ENCODE data around the gene RBSN.

The RBSN gene

GRCh38 chr3:15066467-15066866 is 32.5 kb downstream of the RBSN start:
- H4K12ac ChIP-seq (ENCODE audit: low read depth, low read length): no peak overlapping the region
- no peak overlapping the region for H3K23ac ChIP-seq (ENCODE audit: low read length)
- H4K8ac ChIP-seq (ENCODE audit: low read depth, low read length): no peak overlapping the region
- H3K9me3 ChIP-seq (ENCODE audit: insufficient read depth, low read depth, low read length): peaks cover 3% of the 10 kb centered on the region
- H3K27ac ChIP-seq (ENCODE audit: low read depth, low read length): no peak overlapping the region
- H2BK5ac ChIP-seq (ENCODE audit: low read depth, low read length, poor library complexity): no peak overlapping the region
- no peak overlapping the region for H3K4me3 ChIP-seq (ENCODE audit: low read depth, low read length)
- no peak overlapping the region for H2BK12ac ChIP-seq (ENCODE audit: low read length)
- H3K27me3 ChIP-seq (ENCODE audit: insufficient read depth, low read length): no peaks in the 10 kb centered on the region
- H3K4me2 ChIP-seq (ENCODE audit: low read length): no peak overlapping the region
- H3K79me1 ChIP-seq (ENCODE audit: low read length): peaks cover 5% of the 10 kb centered on the region
- H3K9ac ChIP-seq (ENCODE audit: low read length): no peak overlapping the region
- no peak overlapping the region for H3K18ac ChIP-seq (ENCODE audit: low read length)
- no peak overlapping the region for H2AK5ac ChIP-seq (ENCODE audit: low read length)
- H3K36me3 ChIP-seq (ENCODE audit: control insufficient read depth in 1 of 2, insufficient read depth in 2 of 2, low read length in 2 of 2): peaks cover 0 to 4% of the 10 kb centered on the region in 2 experiments
- no peak overlapping the region for H4K91ac ChIP-seq (ENCODE audit: low read depth, low read length)
- H2BK120ac ChIP-seq (ENCODE audit: insufficient read depth, low read length, poor library complexity): no peak overlapping the region
- DNase-seq: no peak
- H3K4me1 ChIP-seq (ENCODE audit: control insufficient read depth in 1 of 2, insufficient read depth in 2 of 2, low read length in 2 of 2): peaks cover 7 to 10% of the 10 kb centered on the region in 2 experiments
- H3K4ac ChIP-seq (ENCODE audit: low read depth, low read length): no peak overlapping the region
- H3K14ac ChIP-seq (ENCODE audit: low read length): no peak overlapping the region
- H3K79me2 ChIP-seq (ENCODE audit: control insufficient read depth, insufficient read depth, low read length, poor library complexity): peaks cover 10% of the 10 kb centered on the region
- WGBS (ENCODE audit: extremely low coverage, insufficient coverage, insufficient read length): no CpG with 5 or more reads among the region's 3 CpGs
- no peak overlapping the region for H2AFZ ChIP-seq (ENCODE audit: insufficient read depth, low read length, poor library complexity)

GRCh38 chr3:15065550-15066007 is 33.4 kb downstream of the RBSN start:
- Histone ChIP-seq H4K12ac (ENCODE audit: low read depth, low read length) (no peak overlapping the region), H3K14ac (ENCODE audit: low read length) (no peak overlapping the region), H4K91ac (ENCODE audit: low read depth, low read length) (no peak overlapping the region), H3K4me3 (ENCODE audit: low read depth, low read length) (no peak overlapping the region), H3K18ac (ENCODE audit: low read length) (no peak overlapping the region), H2BK12ac (ENCODE audit: low read length) (no peak overlapping the region), H3K4ac (ENCODE audit: low read depth, low read length) (no peak overlapping the region), H3K27ac (ENCODE audit: low read depth, low read length) (no peak overlapping the region), H3K23ac (ENCODE audit: low read length) (no peak overlapping the region), H2AK5ac (ENCODE audit: low read length) (no peak overlapping the region), H3K4me1 (ENCODE audit: control insufficient read depth in 1 of 2, insufficient read depth in 2 of 2, low read length in 2 of 2) (peaks cover 7 to 10% of the 10 kb centered on the region in 2 experiments), H3K36me3 (ENCODE audit: control insufficient read depth in 1 of 2, insufficient read depth in 2 of 2, low read length in 2 of 2) (peaks cover 0 to 4% of the 10 kb centered on the region in 2 experiments), H4K8ac (ENCODE audit: low read depth, low read length) (peak overlapping the region; percentile 78), H2BK120ac (ENCODE audit: insufficient read depth, low read length, poor library complexity) (no peak overlapping the region), H3K79me1 (ENCODE audit: low read length) (peaks cover 5% of the 10 kb centered on the region), H3K27me3 (ENCODE audit: insufficient read depth, low read length) (no peaks in the 10 kb centered on the region), H3K79me2 (ENCODE audit: control insufficient read depth, insufficient read depth, low read length, poor library complexity) (peaks cover 10% of the 10 kb centered on the region), H2BK5ac (ENCODE audit: low read depth, low read length, poor library complexity) (no peak overlapping the region), H3K9ac (ENCODE audit: low read length) (no peak overlapping the region), H3K9me3 (ENCODE audit: insufficient read depth, low read depth, low read length) (peaks cover 3% of the 10 kb centered on the region), H3K4me2 (ENCODE audit: low read length) (peak overlapping the region; percentile 90), H2AFZ (ENCODE audit: insufficient read depth, low read length, poor library complexity) (peak overlapping the region; percentile 85)
- no CpG with 5 or more reads among the region's 16 CpGs for WGBS (ENCODE audit: extremely low coverage, insufficient coverage, insufficient read length)
- no peak for DNase-seq

GRCh38 chr3:15064835-15065549 is 34.0 kb downstream of the RBSN start, which contains the start of gene MRPS25:
TSS of gene MRPS25 (minus strand) at chr3:15065315. CDS start at chr3:15065194, 121 bp downstream.
- Histone ChIP-seq H2BK5ac (ENCODE audit: low read depth, low read length, poor library complexity) (peak within 1 kb of the TSS; percentile 5), H2AFZ (ENCODE audit: insufficient read depth, low read length, poor library complexity) (peak within 1 kb of the TSS; percentile 85), H2AK5ac (ENCODE audit: low read length) (peak within 1 kb of the TSS; percentile 1), H3K4ac (ENCODE audit: low read depth, low read length) (peak within 1 kb of the TSS; percentile 25), H3K79me1 (ENCODE audit: low read length) (peaks cover 5% of the 10 kb centered on the region), H2BK120ac (ENCODE audit: insufficient read depth, low read length, poor library complexity) (peak within 1 kb of the TSS; percentile 9), H3K4me2 (ENCODE audit: low read length) (peak within 1 kb of the TSS; percentile 90), H3K27me3 (ENCODE audit: insufficient read depth, low read length) (no peaks in the 10 kb centered on the region), H3K4me1 (ENCODE audit: control insufficient read depth in 1 of 2, insufficient read depth in 2 of 2, low read length in 2 of 2) (peaks cover 7 to 10% of the 10 kb centered on the region in 2 experiments), H4K91ac (ENCODE audit: low read depth, low read length) (peak within 1 kb of the TSS; percentile 57), H3K9me3 (ENCODE audit: insufficient read depth, low read depth, low read length) (peaks cover 3% of the 10 kb centered on the region), H4K8ac (ENCODE audit: low read depth, low read length) (peak within 1 kb of the TSS; percentile 78), H2BK12ac (ENCODE audit: low read length) (no peak within 1 kb of the TSS), H3K36me3 (ENCODE audit: control insufficient read depth in 1 of 2, insufficient read depth in 2 of 2, low read length in 2 of 2) (peaks cover 0 to 2% of the 10 kb centered on the region in 2 experiments), H3K79me2 (ENCODE audit: control insufficient read depth, insufficient read depth, low read length, poor library complexity) (peaks cover 10% of the 10 kb centered on the region), H3K14ac (ENCODE audit: low read length) (peak within 1 kb of the TSS; percentile 67), H3K18ac (ENCODE audit: low read length) (peak within 1 kb of the TSS; percentile 24), H3K23ac (ENCODE audit: low read length) (no peak within 1 kb of the TSS), H4K12ac (ENCODE audit: low read depth, low read length) (peak within 1 kb of the TSS; percentile 43), H3K27ac (ENCODE audit: low read depth, low read length) (no peak within 1 kb of the TSS), H3K9ac (ENCODE audit: low read length) (peak within 1 kb of the TSS; percentile 80), H3K4me3 (ENCODE audit: low read depth, low read length) (peak within 1 kb of the TSS; percentile 88)
- DNase-seq: peak; percentile 97
- no CpG with 5 or more reads among the region's 69 CpGs for WGBS (ENCODE audit: extremely low coverage, insufficient coverage, insufficient read length)

- no peak overlapping the region for H3K27ac ChIP-seq (ENCODE audit: low read depth, low read length)
These were observed 34.6 kb downstream of the RBSN start for GRCh38 chr3:15064299-15064834.

More at GRCh38 chr3:15064299-15064834, 34.6 kb downstream of the RBSN start:
- peak overlapping the region; percentile 57 for H4K91ac ChIP-seq (ENCODE audit: low read depth, low read length)
- no peak overlapping the region for H2BK12ac ChIP-seq (ENCODE audit: low read length)
- H3K23ac ChIP-seq (ENCODE audit: low read length): no peak overlapping the region
- H3K79me1 ChIP-seq (ENCODE audit: low read length): peaks cover 5% of the 10 kb centered on the region
- H3K4me2 ChIP-seq (ENCODE audit: low read length): peak overlapping the region; percentile 90
- H2AFZ ChIP-seq (ENCODE audit: insufficient read depth, low read length, poor library complexity): peak overlapping the region; percentile 41
- peak overlapping the region; percentile 43 for H4K12ac ChIP-seq (ENCODE audit: low read depth, low read length)
- H2BK120ac ChIP-seq (ENCODE audit: insufficient read depth, low read length, poor library complexity): peak overlapping the region; percentile 9
- H2BK5ac ChIP-seq (ENCODE audit: low read depth, low read length, poor library complexity): peak overlapping the region; percentile 5
- peak overlapping the region; percentile 11 for H3K18ac ChIP-seq (ENCODE audit: low read length)
- peak overlapping the region; percentile 80 for H3K9ac ChIP-seq (ENCODE audit: low read length)
- peaks cover 3% of the 10 kb centered on the region for H3K9me3 ChIP-seq (ENCODE audit: insufficient read depth, low read depth, low read length)
- peak in 1 of 2 donors; percentile 27 for DNase-seq
- peaks cover 7 to 10% of the 10 kb centered on the region in 2 experiments for H3K4me1 ChIP-seq (ENCODE audit: control insufficient read depth in 1 of 2, insufficient read depth in 2 of 2, low read length in 2 of 2)
- peaks cover 10% of the 10 kb centered on the region for H3K79me2 ChIP-seq (ENCODE audit: control insufficient read depth, insufficient read depth, low read length, poor library complexity)
- H2AK5ac ChIP-seq (ENCODE audit: low read length): no peak overlapping the region
- peak overlapping the region; percentile 67 for H3K14ac ChIP-seq (ENCODE audit: low read length)
- peak overlapping the region; percentile 88 for H3K4me3 ChIP-seq (ENCODE audit: low read depth, low read length)
- H3K36me3 ChIP-seq (ENCODE audit: control insufficient read depth in 1 of 2, insufficient read depth in 2 of 2, low read length in 2 of 2): no peaks in the 10 kb centered on the region
- peak overlapping the region; percentile 25 for H3K4ac ChIP-seq (ENCODE audit: low read depth, low read length)
- no peaks in the 10 kb centered on the region for H3K27me3 ChIP-seq (ENCODE audit: insufficient read depth, low read length)
- peak overlapping the region; percentile 73 for H4K8ac ChIP-seq (ENCODE audit: low read depth, low read length)
- WGBS (ENCODE audit: extremely low coverage, insufficient coverage, insufficient read length): no CpG with 5 or more reads among the region's 25 CpGs

Data from trophoblast cell (in vitro differentiated cells and primary cell).